Neural crest cell (in vitro differentiated cells): ENCODE measurements around the gene ZFYVE9. TPM values are rescaled to one million over a fixed set of nuclear protein-coding genes. Genes with fewer than 3 reads are reported as not detected.

Source experiments
- DNase-seq: peaks from one replicate; pipeline ENCODE4 v3.0.0; 2021; ENCODE audit warnings: low read depth, mixed read lengths, low spot score
- H3K27ac Mint-ChIP-seq: one replicate; pipeline ENCODE4 v1.8.0; 2021; ENCODE audit warnings: mild to moderate bottlenecking, mixed read lengths; ENCODE audit not compliant: unreplicated experiment
- H3K27me3 Mint-ChIP-seq: 2 replicates; pipeline ENCODE4 v1.8.0; 2021; ENCODE audit warnings: low read depth, mild to moderate bottlenecking, mixed read lengths
- H3K36me3 Mint-ChIP-seq: 2 replicates; pipeline ENCODE4 v1.8.0; 2021; ENCODE audit warnings: low read depth, mild to moderate bottlenecking, mixed read lengths
- H3K4me1 Mint-ChIP-seq: 2 replicates; pipeline ENCODE4 v1.8.0; 2021; ENCODE audit warnings: mixed read lengths
- H3K4me3 Mint-ChIP-seq: one replicate; pipeline ENCODE4 v1.8.0; 2021; ENCODE audit warnings: mild to moderate bottlenecking, mixed read lengths
- H3K9me3 Mint-ChIP-seq: 2 replicates; pipeline ENCODE4 v1.8.0; 2021; ENCODE audit warnings: mixed read lengths
- CTCF ChIP-seq: fragments of 200-600 bp; sonication (generic); conservative IDR thresholded peaks from 2 replicates; pipeline ENCODE4 v1.5.0; 2021; ENCODE audit warnings: antibody characterized with exemption, mild to moderate bottlenecking
- total RNA-seq: library from RNA; stranded (reverse); gene quantifications from 2 replicates; pipeline ENCODE4 v1.2.1, GENCODE V29; 2021

The ZFYVE9 gene
- total RNA-seq, 1 donor from 2014 or later, result 29.7 TPM

- H3K27me3 Mint-ChIP-seq, result no peaks in the 10 kb centered on the region
- H3K27ac Mint-ChIP-seq, result no peak overlapping the region
- H3K4me3 Mint-ChIP-seq, result no peak overlapping the region
- H3K4me1 Mint-ChIP-seq, result no peaks in the 10 kb centered on the region
- DNase-seq, result no peak
- H3K36me3 Mint-ChIP-seq, result peaks cover 40% of the 10 kb centered on the region
- TF ChIP-seq CTCF, result no peak
- peaks cover 23% of the 10 kb centered on the region for H3K9me3 Mint-ChIP-seq
These were observed 75.1 kb downstream of the ZFYVE9 start for GRCh38 chr1:52216907-52217458.

- Mint-ChIP-seq H3K27me3 (no peaks in the 10 kb centered on the region), H3K9me3 (peaks cover 7% of the 10 kb centered on the region), H3K4me1 (peaks cover 4% of the 10 kb centered on the region), H3K27ac (no peak overlapping the region), H3K4me3 (no peak overlapping the region), H3K36me3 (peaks cover 18% of the 10 kb centered on the region)
- DNase-seq, result no peak
- TF ChIP-seq CTCF, result no peak
These were observed 83.3 kb downstream of the ZFYVE9 start for GRCh38 chr1:52225174-52225573.

DNA sequence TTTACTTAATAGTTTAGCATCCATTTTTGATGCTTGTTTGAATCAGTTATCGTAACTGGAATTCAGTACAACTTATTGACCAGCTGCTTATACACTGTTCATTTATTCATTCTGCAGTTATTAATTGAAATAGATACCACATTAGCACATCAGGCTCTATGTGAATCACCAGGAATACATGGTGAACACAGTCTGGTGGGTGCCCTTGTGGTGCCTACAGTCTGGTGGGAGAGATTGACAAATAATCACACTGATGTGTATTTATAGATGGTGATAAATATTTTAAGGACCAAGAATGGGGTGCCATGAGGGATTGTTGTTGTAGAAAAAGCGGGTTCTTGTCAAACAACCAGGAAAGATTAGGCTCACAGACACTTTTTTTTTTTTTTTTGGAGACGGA, 87.6 kb downstream of the ZFYVE9 start:
- Mint-ChIP-seq H3K36me3 (peaks cover 7% of the 10 kb centered on the region), H3K27me3 (no peaks in the 10 kb centered on the region), H3K9me3 (no peaks in the 10 kb centered on the region), H3K27ac (no peak overlapping the region), H3K4me1 (peaks cover 4% of the 10 kb centered on the region), H3K4me3 (no peak overlapping the region)
- DNase-seq, result no peak
- TF ChIP-seq CTCF, result no peak

- no peak for TF ChIP-seq CTCF
- H3K36me3 Mint-ChIP-seq, result no peaks in the 10 kb centered on the region
- H3K27ac Mint-ChIP-seq, result no peak overlapping the region
- no peak overlapping the region for H3K4me3 Mint-ChIP-seq
- no peak for DNase-seq
- no peaks in the 10 kb centered on the region for H3K9me3 Mint-ChIP-seq
- H3K27me3 Mint-ChIP-seq, result no peaks in the 10 kb centered on the region
- no peaks in the 10 kb centered on the region for H3K4me1 Mint-ChIP-seq
These were observed 91.6 kb downstream of the ZFYVE9 start for GRCh38 chr1:52233463-52233862.

DNA sequence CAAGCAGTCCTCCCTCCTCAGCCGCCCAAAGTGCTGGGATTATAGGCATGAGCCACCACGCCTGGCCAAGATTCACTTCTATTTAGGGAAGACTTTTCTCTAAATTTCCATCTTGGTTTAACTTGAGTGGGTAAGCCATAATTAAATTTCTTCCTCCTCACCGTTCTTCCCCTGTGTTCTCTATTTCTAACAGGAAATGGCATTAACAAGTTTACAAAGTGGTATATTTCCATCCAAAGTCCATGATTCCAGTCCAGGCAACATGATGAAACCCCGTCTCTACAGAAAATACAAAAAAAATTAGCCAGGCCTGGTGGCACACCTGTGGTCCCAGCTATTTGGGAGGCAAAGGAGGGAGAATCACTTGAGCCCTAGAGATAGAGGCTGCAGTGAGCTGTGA, 92.1 kb downstream of the ZFYVE9 start:
- Mint-ChIP-seq H3K4me3 (no peak overlapping the region), H3K9me3 (no peaks in the 10 kb centered on the region), H3K36me3 (no peaks in the 10 kb centered on the region), H3K4me1 (no peaks in the 10 kb centered on the region), H3K27me3 (no peaks in the 10 kb centered on the region), H3K27ac (no peak overlapping the region)
- TF ChIP-seq CTCF, result no peak
- no peak for DNase-seq
